Measurements from ENCODE around the gene MFSD2A.
"Not testable (repeated sequence)": the region's sequence is repeated elsewhere in the genome, so short reads cannot be mapped to it uniquely, and the experiment has no call there.

MFSD2A gene

DNA sequence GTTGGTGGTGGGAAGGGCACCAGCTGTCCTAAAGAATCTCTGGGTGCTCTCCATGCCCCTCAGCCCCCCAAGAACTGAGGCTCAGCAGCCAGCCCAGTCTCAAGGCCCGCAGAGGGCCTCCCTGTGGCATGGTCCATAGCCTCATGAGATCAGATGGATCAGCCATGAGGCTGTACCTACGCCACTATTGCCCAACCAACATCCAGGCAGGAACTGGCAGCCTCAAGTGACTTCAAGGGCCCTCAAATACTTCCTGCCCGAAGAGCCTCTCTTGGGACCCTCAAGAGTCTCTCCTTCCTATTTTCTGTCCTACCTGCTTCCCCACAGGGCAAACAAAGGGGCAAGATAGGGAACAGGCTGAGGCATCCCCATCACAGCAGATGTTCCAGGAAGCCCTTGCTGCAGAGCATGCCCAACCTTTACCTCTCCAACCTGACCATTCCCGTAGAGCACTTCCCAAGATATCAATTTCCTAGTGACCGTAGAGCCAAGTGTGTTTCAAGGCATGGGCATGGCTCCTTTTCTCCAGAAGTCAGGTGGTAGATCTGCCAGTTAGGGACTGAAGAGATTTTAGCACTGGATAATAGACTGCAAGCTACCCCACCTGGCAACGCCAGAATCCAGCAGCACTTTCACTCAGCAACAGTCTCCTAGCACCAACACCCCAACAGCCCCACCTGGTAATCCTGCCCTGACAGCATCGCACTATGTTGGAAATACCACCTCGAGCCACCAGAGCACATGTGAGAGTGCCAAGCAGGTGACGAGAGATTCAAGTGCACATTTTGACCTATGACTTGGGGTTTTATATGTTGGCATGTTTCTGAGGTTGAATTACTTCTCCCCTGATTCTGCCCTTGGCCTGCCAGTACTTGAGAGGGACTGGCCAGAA lies 13.7 kb upstream of the MFSD2A start:
- no peak for DNase-seq

DNA sequence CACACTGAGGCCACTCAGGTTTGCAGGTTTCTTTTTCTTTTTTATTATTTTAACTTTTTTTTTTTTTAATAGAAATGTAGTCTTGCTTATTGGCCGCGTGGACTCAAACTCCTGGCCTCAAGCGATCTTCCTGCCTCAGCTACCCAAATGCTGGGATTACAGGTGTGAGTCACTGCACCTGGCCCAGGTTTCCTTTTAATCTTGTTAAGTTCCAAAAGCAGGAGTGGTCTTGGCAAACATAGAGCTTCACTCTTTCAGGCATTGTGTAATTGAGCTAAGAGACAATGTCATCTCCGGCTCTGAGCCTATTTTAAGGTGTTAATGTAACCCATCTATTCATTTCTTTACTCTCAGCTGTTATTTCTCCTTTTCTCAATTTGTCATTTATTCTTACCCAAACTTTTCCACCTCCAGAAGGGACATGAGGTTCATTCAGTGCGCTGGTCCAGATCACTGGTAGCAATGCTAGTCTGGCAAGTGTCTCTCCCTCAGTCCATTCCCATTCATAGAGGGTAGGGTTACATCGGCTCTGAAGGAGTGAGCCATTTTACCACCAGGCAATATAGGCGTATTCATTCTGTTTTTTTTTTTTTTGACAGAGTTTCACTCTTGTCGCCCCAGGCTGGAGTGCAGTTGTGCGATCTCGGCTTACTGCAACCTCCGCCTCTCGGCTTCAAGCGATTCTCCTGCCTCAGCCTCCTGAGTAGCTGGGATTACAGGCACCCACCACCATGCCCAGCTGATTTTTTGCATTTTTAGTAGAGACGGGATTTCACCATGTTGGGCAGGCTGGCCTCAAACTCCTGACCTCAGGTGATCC lies 11.3 kb upstream of the MFSD2A start:
- no peak for DNase-seq

DNA sequence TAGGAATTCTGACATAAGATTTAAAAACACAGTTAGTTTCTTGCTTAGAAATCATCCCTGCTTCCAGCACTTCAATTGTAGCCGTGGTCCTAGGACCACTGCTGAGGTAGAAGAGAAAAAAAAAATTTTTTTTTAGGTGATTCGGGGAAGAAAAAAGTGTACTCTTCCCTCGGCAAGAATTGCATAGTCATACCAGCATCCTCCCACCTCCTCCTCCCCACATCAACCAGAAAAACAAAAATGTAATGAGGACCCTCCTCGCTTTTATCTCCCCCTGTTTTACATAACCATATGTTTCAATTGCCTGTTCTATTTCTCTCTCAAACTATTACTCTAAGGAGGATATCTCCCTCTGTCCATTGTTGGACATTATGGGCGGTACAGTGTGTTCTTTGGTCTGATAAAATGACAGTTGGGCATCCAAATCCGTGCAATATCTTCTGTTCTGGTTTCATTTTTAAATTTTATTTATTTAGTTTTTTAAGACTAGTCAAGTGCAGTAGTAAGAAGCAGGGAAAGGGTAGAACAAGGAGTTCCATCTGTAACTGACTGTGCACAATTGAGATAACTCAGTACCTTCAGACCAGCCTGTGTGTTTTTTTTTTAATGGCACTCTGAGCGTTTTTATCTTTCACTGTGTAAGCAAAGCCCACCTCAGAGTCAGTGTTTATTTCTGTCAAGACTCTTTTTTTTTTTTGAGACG lies 10.4 kb upstream of the MFSD2A start:
- DNase-seq, result no peak

DNA sequence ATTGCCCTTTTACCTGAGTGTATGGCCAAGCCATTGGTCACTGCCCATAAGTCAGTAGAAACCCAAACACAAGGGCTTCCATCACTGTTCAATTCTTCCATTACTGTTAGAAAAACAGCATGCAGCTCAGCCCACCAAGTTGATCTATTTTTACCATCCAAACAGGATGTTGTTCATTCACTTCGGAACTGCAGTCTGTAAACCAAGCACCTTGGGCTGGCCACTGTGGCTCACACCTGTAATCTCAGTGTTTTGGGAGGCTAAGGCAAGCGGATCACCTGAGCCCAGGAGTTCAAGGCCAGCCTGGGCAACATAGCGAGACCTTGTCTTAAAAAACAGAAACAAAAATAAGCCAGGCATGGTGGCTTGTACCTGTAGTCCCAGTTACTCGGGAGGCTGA lies 8.7 kb upstream of the MFSD2A start:
- DNase-seq, result no peak

DNA sequence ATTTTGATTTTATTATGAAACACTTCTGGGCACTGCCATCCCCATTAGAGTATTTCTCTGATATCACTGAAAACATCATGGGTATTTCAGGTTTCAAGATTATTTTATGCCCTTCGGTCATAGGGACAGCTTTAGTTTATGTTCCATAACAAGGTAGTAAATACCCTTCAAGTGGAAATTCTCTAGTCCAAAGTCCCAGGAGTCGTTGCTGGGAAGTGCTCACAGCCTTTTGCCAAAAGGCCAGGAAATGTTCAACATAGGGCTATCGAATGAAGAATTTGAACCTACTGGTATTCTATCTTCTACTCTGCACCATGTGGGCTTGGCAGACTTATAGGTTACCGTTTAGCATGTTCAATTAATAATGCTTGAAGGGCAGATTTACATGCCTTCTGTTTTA lies 7.7 kb upstream of the MFSD2A start:
- no peak for DNase-seq

DNA sequence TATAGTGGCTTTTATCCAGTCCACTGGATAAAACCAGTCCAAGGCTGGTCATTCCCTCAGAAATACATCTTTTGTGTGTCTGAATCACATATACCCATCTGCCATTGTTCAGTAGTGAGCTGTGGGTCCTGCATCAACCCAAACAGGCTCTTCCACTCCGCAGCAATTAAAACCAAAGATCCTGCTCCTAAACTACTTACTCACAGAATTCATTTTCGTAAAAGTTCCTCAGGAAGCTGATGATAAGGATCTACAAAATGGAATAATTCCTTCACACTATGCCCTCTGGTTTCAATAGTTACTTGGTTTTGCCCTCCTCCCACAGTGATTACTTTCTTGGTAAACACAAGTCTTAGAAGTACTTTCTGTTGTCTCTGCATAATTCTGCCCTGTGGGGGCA lies 5.1 kb upstream of the MFSD2A start:
- no peak for DNase-seq

DNA sequence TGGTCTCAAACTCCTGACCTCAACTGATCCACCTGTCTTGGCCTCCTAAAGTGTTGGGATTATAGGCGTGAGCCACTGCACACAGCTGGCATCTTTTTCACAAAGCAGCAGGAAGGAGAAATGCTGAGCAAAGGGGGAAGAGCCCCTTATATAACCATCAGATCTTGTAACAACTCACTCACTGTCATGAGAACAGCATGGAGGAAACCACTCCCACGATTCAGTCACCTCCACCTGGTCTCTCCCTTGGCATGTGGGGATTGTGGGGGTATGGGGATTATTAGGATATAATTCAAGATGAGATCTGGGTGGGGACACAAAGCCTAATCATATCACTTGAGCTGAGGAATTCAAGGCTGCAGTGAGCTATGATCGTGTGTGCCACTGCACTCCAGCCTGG lies 3.0 kb upstream of the MFSD2A start:
- DNase-seq, result no peak

DNA sequence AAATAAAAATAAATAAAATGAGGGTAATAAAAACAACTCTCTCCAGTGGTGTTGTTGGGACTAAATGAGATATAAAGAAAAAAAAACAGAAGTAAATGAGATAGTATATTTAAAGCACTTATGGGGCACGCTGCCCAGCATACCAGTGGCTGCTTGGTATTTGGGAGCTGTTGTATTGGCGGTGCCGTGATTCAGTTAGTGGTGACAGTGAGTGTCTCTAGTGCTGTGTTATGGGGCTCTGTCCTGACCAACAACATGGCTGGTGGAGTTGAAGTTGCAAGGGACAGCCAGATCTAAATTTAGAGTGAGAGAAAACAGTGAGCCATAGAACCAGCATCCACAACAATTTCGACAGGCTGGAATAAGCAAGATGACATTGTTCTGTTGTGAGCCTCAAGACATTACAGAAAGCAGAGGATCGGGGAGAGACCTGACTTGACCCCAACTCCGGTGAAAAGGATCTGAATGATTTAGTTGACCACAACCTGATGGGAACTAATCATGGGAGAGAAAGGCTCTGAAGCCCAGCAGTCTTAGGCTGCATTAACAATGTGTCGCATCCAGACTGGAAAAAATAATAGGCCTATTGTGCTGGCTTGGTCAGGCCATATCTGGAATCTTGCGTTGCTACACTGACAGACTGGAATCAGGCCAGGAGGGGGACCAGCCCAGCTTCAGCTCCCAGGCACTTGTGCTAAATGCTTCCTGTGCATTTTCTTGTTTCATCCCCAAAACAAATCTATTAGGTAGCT lies 2.4 kb upstream of the MFSD2A start:
- DNase-seq, result peak; percentile 80

DNA sequence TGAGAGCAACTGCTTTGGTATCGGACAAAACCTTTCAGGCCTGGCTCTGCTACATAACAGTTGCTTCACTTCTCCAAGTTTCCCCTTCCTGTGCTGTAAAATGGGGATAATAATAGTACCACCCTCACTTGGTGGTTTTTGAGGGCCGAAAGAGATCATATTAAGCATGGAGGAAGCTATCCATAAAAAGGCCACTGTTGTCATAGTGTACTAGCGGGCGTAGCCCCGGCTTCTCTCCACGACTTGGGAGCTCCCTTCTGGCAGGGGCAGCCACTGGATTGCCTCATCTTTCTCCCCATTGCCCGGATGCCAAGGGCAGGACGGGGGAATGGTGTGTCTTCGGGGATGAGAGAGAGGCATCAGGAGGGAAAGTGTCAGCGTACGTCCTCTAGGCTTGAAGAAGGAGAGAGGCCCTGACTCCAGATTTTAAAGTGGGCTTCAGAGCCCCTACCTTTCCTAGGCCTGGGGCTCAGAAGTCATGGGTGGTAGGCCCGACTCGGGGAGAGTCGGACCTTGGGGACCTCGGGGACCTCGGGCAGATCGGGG lies 548 bp upstream of the MFSD2A start:
- DNase-seq, result no peak

DNA sequence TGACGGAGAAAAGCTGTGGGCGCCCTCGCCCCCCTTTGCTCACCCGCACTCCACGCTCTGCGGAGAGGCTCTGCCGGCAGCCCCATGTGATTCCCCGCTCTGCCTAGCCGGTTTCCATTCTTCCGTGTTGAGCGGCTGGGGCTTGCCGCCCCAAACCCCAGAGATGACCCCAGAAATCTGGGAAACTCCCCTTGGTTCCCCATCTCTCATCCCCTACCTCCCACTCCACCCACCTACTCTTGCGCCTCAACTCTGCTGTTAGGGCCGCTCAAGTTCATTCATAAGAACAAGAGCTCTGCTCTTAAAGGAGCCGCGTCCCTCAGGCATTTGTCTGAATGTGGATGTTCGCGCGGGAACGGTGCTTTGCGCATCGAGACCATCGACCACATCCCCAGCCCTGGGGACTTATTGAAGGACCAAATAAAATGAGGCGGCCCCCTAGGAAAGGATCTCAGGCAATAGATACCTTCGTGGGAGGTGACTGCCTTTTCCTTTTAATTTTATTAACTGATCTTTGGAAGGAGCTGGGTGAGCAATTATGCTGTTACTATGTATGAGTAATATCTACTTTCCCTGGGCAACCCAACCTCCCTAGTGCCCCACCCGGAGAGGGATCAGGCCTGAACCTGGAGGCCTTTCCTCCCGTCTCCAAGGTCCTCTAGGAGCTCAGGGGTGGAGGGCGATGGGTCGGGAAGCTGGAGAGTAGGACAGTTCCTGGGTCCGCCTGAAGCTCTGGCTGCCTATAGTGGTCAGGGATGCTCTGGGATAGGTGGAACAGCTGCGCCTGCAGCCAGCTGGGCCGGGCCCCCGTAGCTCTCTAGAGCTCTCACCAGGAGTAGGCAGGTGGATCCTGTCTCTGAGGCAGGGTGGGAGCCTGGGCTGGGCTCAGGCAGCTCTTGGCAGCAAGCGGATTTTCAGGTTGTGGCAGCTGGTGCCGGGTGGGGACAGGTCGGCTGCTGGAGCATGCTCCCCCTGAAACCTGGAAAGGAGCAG lies 898 bp downstream of the MFSD2A start:
- no peak for DNase-seq

DNA sequence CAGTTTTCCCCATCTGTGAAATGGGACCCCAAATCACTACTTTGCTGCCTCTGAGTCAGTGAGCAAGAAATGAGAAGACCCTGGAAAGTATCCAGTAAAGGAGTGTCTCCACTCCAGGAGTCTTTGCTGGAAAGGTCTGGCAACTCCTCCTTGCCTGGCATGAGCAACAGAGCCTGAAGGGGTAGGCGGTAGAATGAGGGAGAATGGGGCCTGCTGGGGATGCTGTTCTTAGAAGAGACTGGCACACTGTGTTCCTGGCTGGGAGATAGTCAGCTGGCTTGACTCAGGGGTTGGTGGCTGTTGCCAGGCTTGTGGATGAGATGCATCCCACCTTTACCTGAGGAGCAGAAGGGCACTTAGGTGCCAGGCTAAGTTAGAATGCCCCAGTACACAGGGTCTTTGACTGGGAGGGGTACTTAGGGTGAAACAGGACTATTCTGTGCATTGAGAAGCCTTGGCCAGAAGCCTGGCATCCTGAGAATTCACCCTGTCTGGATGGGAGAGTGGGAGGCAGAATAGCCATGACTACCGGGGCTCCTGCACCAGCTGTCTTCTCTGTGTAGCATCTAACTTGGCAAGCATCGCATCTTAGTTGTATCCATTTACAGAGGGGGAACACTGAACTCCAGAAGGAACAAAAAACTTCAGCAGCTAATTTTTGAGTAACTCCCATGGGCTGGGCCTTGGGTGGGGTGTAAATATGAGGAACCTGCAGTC lies 2.5 kb downstream of the MFSD2A start:
- DNase-seq, result no peak

DNA sequence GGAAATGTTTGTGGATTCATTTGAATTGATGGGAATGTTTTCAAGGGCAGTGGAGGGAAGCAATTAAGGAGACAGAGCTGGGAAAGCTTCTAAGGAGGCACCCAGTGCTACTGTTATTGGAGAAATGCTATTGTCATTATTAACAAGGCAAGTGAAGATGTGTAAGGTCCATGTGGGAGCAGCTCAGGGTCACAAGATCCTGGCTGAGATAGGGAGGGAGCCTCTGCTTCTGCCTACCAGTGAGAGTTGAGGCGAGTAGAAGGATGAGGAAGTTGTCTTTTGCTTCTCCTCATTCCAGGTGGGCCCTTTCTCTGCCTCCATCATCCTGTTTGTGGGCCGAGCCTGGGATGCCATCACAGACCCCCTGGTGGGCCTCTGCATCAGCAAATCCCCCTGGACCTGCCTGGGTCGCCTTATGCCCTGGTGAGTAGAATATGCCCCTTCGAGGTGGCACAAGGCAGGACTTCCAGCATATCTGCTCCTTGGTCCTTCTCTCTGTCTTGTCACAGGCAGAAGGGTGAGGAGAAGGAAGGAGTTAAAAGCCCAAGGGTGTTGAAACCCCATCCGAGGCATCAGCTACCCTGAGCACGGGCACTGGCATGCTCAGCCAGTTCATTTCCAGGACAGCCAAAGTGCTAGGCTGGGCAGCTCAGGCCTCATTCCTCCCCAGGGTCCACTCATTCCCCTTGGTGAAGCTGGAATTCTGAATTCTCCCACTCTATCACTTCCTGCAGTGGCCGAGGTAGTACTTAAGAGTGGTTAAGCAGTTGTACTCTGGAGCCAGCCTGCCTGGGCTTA lies 3.7 kb downstream of the MFSD2A start:
- DNase-seq, result peak; percentile 13

DNA sequence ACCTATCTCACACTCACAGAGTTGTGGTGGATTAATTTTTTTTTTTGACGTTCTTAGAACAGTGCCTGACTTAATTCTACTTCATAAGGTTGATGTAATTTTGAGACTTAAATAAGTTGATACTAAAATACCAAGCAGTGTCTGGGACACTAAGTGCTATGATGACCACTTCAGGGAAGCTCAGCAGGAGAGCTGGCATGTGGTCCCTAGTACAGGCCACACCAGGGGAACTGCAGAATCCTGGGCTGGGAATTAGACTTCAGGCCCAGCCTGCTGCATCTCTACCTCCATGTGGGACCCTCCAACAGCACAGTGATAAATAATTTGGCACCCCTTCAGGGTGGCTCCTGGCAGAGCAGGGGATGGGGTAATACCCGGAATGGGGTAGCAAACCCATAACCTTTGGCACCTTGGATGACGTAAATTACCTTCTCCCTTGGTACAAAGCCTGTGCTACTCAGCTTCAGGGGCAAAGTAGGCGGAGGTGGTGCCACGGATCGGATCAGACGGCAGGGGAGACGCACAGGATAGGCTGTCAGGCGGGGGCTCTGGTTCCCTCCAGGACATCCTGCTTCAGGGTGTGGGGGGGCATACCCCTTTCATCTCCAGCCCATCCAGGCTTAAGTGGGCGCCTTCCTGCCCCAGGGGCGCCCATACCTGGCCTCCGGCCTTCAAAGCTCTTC lies 4.8 kb downstream of the MFSD2A start:
- DNase-seq, result no peak

DNA sequence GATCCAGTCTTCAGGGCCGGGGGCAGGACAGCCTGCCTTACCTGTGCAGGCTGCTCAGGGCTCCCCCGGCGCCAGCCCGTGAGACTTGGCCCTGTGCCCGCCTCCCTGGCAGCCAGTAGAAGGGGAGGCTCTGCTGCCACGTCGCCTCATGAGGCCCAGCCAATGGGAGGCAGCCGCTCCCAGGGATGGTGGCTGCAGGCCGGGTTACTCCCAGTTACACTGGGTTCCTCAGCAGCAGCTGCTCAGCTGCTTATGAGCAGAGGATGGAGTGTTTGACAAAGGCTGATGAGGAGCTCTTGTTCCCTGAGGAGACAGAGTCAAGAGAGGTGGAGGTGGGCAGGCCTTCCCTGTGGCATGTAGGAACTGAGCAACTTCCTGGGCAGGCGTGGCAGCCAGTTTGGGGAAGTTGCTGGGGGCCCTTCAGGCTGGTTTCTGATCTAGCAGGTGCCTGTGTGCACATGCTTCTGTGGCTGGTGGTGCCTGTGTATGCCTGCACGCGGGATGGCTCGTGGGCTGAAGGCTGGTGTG lies 5.5 kb downstream of the MFSD2A start:
- peak; percentile 8 for DNase-seq

DNA sequence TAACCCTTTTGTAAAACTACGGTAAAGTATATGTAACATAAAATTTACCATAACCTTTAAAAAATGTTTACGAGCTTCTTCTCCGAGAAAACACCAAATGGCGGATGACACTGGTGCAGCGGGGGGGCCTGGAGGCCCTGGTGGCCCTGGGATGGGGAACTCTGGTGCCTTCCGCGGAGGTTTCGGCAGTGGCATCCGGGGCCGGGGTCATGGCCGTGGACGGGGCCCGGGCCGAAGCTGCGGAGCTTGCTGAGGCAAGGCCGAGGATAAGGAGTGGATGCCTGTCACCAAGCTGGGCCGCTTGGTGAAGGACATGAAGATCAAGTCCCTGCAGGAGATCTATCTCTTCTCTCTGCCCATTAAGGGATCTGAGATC lies 7.5 kb downstream of the MFSD2A start:
- DNase-seq, result no peak

DNA sequence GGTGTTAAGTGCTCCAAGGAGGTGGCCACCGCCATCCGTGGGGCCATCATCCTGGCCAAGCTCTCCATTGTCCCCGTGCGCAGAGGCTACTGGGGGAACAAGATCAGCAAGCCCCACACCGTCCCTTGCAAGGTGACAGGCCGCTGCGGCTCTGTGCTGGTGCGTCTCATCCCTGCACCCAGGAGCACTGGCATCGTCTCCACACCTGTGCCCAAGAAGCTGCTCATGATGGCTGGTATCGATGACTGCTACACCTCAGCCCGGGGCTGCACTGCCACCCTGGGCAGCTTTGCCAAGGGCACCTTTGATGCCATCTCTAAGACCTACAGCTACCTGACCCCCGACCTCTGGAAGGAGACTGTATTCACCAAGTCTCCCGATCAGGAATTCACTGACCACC lies 8.0 kb downstream of the MFSD2A start:
- not testable (repeated sequence) for DNase-seq

DNA sequence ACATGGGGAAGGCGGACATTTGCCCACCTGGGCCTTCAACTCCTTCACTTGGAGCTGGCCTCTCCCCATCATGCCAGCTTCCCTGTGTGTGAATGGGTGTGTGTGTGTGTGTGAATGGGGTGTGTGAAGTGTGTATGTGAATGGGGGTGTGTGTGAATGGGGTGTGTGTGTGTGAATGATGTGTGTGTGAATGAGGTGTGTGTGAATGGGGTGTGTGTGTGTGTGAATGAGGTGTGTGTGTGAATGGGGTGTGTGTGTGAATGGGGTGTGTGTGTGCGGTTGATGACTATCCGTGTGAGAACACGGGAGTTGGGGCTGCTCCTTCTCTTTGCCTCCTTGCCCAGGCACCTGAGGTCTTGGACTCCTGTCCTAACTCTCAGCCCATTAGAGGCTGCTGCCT lies 9.6 kb downstream of the MFSD2A start:
- no peak for DNase-seq

DNA sequence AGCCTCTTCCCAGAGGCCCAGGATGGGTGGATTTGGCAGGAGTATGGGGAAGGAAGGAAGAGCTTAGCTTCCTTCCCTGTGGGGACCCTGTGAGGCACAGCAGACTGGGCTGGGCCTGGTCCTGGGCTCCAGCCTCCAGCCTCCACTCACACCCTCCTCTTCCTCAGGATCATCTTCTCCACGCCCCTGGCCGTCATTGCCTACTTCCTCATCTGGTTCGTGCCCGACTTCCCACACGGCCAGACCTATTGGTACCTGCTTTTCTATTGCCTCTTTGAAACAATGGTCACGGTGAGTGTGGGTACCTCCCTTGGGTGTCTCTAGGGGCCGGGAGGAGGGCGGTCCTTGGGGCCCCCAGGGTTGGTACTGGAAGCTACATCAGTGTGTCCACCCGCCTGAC lies 10.1 kb downstream of the MFSD2A start:
- no peak for DNase-seq

DNA sequence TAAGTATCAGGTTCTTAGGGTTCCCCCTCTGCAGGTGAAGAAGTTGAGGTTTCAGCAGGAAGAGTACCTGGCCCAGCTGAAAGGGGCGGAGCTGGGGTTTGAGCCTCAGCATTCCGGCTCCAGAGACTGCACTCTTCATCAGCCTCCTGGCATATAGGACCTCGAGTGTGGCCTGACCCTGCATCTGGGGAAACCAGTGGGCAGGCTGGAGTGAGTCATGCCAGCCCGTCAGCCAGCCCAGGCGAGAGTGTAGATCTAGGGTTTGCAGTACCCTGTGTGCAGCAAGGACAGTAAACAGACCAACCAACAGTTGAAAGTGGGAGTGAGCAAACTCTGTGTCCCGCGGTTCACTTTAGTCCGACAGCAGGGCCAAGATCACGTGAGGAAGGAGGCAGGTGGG lies 14.1 kb downstream of the MFSD2A start:
- DNase-seq, result no peak
